ENCODE measurements around the gene NIT2.

DNA sequence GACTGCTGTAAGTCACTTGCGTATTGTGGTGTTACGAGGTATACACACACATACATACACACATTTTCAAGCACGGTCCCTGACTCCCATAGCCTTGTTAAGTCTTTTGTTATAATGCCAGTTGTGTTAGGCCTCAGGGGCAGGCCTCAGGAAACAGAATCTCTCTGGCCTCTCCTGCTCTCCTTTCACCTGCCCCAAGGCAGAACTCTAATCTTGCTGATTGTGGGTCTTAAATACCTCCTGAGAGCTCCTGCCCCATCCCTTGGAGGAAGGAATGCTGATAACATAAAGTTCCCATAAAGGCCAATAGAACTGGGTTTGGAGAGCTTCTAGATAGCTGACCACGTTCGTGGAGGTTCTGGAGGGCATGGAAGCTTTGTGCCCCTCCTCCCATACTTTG is 3.9 kb upstream of the NIT2 start:
- TF ChIP-seq POLR2A (conservative IDR thresholded peaks at IDR 0.05): no peak
- TF ChIP-seq BRCA1 (IDR thresholded peaks at IDR 0.05): no peak
- TF ChIP-seq BRCA1 (CRISPR knock-in tag; IDR thresholded peaks at IDR 0.05): no peak
- no peak for TF ChIP-seq JUND (IDR thresholded peaks at IDR 0.05; ENCODE audit: borderline replicate concordance, low read depth, low read length)
- TF ChIP-seq JUND (tag; IDR thresholded peaks at IDR 0.05; ENCODE audit: borderline replicate concordance, low read depth, low read length): no peak
